Fibroblast of skin of back (primary cell): ENCODE measurements around the gene CFAP119.

ENCODE experiments used
- DNase-seq: peaks from one replicate; pipeline ENCODE4 v3.0.0-alpha.2; 2013

The CFAP119 gene

DNA sequence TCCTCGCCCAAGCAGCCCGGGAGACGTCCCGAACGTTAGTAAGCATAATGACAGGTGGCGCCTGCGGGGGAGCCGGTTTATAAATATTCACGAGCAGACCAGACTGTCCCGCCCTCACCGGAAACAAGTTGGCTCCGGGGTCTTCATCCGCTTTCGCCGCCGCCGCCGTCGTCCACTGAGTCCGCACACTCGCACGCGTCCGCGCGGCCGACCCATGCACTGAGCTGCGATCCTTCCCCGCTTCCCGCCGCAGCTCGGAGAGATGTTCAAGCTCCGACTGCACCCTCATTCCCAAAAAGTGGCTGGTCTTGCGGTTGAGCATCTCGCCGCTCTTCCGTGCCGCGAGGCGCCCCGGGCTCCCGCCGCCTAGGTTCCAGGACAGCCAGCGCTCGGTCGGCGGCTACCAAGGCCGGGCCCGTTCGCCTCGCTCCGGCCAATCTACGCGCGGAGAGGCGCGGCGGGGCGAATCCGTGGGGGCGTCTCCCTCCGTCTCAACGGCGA lies 385 bp downstream of the CFAP119 start:
- DNase-seq = no peak

DNA sequence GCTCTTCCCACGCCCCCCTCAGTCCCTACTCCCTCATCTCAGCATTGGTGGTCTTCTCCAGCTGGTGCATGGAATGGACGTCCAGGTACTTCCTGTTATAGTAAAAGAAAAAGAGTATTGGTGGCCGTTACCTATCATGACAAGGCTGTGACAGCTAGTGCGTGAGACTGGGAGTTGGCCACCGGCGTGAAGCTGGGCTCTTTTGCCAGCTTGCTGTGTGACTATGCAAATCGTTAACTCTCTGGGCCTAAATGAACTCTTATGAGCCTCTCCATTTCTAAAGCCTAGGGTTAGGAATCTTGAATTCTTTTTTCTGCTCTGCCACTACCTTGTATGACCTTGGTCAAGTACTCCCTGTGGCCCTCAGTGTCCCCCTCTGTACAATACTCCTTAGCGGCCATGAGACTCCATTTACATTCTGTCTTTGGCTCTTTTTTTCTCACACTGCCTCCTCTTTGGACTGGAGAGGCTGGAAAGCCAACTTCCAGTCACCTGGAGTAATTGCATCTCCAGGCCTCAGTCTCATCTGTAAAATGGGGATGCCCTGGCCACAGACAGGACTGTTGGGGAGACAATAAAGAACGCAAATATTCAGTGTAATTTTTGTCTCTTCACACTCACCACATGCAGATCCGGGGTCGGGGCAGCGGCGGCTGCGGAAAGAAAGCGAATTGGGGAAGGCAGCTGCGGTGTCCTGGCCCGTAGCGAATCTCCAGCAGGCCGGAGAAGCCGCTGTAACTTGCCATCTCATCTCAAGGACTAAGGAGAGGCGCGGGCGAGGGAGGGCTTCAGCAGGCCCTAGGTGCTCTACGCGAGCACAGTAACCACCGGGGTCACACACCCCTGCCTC lies 1.1 kb downstream of the CFAP119 start:
- no peak for DNase-seq

DNA sequence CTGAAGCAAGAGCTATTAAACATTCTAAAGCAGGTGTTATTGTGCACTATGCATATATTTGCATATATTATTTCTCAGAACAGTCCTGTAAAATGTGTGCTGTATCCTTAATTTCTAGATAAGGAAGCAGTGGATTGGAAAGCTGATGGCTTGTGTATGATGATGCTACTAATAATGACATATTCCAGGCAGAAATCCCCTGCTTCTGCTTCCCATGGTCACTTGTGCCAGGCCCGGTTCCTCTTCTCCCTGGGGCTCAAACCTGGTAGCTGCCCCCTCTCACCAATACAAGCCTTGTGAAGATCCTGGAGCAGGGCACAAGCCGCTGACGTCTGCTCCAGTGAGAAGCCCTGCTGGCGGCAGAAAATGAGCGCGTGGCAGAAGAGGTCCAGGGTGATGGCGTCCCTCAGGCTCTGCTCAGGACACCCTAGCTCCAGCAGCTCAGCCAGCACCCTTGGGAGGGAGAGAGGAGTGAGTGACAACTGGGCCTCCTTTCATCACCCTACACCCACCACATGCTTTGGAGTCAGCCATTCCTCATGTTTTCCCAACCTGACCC lies 1.8 kb downstream of the CFAP119 start:
- DNase-seq = no peak

DNA sequence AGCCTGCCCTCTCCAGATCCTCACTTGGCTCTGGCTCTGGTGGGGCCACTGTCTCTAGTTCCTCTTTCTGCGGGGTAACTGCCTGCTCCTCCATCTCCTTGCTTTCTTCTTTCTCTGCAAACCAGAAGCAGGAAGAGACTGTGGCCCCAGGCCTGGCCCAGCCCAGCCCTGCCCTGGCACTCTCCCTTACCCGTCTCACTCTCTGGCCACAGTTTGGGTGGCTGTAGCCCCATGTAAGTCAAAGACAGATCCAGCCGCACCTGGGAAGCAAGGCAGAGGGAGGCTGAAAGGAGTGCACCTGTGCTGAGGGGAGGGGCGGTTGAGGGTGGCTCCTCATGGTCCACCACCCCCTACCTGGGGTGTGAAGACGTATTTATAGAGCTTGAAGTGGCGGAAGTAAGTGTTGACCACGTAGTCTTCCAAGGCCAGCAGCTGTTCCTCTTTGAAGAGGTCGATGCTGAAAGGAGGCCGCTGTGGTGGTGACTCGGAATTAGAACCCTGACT lies 2.8 kb downstream of the CFAP119 start:
- no peak for DNase-seq

DNA sequence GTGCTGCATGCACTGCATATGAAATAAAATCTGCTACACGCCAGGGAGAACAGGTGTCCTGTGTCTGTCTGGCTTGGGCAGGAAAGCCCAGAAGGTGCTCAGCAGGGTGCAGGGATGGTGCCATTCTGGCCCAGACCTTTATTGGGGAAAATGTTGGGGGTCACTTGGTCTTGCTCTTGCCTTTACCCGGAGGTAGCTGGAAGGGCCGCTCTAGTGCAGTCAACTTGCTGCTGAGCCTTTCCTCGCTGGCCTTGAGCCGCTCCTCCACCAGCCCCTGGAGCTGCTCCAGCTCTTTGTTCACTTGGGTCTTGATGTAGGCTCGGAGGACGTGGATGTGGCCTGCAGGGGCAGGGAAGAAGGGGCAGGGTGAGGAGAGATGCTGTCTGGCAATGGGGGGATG lies 4.5 kb downstream of the CFAP119 start:
- no peak for DNase-seq

DNA sequence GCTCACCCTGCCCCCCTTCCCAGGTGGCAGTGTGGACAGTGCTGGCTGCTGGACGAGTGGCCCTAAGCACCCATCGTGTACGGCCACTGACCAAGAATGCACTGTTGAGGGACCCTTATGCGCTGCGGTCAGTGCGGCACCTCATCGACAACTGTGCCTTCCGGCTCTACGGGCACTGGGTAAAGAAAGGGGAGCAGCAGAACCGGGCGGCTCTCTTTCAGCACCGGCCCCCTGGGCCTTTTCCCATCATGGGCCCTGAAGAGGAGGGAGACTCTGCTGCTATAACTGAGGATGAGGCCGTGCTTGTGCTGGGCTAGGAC lies 5.1 kb downstream of the CFAP119 start:
- no peak for DNase-seq

DNA sequence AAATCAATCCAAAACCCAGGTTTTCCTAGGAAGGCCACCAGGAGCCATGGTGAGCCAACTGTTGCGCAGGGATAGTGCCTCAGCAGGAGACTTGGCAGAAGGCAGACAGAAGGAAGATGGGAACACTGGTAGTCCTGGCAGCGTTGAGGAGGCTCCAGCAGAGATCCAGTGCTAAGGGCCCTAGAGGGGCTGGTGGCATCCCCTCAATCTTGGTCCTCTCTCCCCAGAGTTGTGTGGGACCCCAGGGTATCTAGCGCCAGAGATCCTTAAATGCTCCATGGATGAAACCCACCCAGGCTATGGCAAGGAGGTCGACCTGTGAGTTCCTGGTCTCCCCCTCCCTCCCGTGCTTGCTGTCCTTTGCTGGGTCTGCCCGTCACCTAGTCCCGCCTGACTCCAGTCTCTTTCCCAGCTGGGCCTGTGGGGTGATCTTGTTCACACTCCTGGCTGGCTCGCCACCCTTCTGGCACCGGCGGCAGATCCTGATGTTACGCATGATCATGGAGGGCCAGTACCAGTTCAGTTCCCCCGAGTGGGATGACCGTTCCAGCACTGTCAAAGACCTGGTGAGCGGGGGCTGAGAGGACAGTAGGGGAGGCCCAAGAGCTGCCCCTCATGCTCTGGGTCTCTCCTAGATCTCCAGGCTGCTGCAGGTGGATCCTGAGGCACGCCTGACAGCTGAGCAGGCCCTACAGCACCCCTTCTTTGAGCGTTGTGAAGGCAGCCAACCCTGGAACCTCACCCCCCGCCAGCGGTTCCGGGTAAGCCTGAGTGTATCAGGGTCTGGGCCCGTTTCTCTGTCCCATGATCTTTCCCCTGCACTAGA lies 5.7 kb downstream of the CFAP119 start:
- no peak for DNase-seq

DNA sequence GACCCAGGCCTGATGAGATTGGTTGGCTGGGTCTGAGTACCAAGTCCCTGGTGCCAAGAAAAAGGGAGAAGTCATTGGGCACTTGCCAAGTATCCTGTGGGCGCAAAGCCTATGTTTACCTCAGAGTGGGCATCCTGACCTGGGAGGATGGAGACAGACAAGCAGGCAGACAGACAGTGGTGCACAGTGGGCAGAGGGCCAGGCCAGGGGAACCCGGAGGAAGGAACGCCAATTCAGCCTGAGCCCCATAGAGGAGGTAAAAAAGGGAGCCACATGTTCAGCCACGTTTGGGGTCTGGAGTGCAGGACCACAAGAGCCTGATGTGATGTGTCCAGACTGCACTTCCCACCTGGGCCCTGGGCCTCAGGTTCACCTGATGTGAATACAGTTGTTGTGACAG lies 8.3 kb downstream of the CFAP119 start:
- no peak for DNase-seq

DNA sequence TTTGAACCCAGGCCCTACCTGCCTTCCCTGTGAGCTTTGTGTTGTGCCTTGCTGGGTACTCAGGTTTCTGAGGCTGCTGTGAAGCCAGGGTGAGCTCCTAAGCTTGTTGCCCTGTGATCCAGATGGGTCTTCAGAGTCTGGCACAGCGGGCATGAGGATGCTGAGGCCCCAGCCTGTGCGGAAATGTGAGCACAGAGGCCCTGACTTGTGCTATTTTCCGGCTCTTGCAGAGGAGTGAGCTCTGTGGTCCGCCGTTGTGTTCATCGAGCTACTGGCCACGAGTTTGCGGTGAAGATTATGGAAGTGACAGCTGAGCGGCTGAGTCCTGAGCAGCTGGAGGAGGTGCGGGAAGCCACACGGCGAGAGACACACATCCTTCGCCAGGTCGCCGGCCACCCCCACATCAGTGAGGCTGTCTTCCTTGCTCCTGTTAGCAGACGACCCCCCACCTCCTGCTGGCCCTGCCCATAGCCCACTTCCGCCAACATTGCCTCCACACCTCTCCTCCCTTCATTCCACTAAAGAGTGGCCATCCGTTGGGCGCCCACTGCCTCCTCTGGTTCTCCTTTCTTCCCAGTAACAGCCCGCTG lies 10.9 kb downstream of the CFAP119 start:
- no peak for DNase-seq

DNA sequence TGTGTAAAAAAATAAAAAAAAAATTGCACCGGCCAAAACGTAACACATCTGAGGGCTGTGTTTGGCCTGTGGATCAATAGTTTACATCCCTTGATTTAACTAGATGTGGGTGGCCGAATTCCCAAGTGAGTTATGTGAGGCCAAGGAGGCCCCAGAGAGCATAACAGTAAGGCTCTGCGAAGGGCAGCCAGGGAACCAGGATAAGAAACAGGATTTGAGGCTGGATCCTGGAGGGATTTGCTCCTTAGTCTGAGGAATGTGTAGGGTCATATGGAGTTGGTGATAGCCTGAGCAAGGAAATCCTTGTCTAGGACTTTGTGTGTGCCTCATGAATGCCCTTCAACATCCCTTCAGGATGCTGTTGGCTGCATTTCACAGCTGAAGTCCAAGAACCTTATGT lies 11.7 kb downstream of the CFAP119 start:
- no peak for DNase-seq

DNA sequence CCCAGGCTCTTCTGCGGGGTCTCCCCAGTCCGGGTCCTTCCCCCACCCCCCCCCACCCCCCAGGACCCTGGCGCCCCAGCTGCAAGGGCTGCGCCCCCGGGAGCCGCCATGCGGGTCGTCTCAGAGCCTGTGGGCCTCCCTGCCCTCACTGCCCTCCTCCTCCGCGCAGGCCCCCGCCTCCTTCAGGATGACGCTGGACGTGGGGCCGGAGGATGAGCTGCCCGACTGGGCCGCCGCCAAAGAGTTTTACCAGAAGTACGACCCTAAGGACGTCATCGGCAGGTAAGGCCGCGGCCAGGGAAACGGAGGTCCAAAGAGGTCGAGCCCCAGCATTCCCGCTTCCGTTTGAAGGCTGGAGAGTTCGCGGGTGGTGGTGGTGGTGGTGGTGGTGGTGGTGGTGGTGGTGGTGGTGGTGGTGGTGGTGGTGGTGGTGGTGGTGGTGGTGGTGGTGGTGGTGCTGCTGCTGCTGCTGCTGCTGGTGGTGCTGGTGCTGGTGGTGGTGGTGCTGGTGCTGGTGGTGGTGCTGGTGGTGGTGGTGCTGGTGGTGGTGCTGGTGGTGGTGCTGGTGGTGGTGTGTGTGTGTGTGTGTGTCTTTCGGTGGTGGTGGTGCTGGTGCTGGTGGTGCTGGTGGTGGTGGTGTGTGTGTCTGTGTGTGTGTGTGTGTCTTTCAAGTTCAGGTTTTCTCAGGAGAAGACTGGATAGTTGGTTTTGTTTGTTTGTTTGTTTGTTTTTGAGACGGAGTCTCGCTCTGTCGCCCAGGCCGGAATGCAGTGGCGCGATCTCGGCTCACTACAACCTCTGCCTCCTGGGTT lies 13.0 kb downstream of the CFAP119 start:
- peak; percentile 38 for DNase-seq

DNA sequence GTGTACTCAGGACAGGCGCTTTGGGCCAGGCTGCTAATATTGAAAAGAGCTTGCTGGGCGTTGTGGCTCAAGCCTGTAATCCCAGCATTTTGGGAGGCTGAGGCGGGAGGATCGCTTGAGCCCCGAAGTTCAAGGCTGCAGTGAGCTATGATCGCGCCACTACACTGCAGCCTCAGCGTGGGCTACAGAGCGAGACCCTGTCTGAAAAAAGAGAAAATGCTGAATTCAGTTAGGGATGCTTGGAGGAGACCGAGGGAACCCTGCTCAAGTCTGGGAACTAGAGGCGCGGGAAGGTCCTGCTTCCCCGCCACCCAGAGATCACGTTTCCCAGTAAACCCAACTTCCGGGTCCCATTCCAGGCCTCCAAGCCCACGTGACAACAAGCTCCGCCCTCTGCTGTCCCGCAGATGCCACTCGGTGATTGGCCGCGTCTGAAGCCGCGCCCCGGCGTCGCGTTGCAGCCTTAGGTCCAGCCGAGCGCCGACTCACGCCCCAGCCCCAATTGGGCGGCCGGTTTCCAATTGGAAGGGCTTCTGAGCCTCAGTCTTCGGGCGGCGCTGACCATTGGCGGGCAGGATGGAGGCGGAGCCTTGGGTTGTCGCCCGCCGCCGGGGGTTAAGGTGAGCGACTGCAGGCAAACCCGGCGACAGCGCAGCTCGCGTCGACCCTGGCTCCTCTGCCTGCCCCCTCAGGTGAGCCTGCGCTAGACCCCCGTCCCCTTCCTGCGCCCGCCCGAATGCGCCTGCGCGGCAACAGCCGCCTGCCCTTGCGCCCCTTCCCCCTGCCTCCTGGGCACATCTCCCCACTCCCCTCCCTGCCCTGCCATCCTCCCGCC lies 13.8 kb downstream of the CFAP119 start, which contains the start of gene PHKG2:
TSS of gene PHKG2 (plus strand) at position 627 of the 835 bp plus-strand sequence. CDS start 396 bp downstream, outside the sequence.
- peak; percentile 99 for DNase-seq

DNA sequence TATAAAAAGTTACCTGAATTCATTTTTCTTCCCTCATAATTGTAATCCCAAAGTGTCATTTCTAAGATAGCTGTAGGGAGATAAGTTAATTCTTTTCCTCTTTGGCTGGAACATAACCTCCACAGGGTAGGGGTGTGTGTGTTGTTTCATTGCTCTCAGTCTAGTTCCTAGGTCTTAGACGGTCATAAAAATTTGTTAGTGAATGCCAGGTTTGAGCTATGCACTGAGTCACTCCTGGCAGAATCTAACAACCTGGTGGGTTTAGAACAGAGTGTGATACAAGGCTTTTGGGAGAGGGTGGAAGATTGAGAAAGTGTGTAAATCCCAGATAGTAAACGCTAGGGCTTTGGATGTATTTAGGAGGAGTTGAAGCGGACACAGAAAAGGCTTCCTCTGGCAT lies 14.5 kb downstream of the CFAP119 start:
- DNase-seq = no peak

DNA sequence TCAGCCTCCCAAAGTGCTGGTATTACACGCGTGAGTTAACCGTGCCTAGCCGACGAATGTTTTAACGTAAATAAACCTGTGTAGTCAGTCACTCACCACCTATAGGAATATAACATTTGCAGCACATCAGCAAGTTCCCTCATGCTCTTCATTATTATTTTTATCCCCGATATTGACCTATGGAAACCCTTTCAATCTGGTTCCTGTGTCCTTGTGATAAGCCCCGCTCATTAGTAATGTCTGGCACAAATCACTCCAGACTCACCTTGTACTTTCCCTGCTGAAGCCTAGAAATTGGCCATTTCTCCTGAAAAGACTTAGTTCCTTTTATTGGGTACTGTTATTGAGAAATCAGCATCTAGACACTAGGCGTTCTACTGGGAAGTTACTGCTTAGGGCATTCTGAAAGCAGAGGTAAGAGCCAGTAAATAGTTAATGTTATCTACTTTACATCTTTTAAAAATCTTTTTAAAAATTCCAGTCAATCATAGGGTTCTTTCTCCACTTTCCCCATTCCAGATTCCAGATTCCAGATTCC lies 15.2 kb downstream of the CFAP119 start:
- DNase-seq = no peak

DNA sequence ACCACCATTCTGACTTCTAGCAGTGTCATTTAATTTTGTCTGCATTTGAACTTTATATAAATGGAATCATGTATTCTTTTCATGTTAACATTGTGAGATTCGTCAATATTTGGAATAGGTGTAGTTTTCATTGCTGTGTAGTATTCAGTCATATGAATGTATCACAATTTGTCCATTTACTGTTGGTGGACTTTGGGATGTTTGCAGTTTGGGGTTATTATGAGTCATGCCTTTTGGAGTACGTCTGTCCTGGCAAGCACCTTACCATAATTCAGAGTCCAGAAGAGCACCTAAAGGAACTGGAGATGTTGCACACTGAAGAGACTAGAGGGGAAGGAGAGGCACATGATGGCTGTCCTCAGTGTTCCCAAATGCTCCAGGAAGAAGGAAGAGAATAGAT lies 16.8 kb downstream of the CFAP119 start:
- DNase-seq = no peak

DNA sequence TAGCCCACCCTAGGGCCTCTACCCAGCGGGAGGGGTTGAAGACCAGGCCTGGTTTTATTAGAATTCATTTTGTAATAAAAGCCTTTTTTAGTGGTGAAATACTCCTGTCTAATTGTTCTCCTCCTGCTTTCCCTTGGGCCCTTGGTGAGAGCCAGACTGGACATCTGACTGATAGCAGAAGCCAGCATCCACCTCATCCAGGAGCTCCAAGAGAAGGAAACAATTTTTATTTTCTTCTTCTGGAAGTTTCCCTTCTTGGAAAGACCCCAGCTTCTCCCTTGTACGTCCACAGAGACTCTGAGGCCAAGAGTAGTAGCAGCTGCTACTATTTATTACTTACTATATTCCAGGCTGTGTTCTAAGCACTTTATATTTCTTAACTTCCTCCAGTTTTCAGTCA lies 17.7 kb downstream of the CFAP119 start:
- no peak for DNase-seq

DNA sequence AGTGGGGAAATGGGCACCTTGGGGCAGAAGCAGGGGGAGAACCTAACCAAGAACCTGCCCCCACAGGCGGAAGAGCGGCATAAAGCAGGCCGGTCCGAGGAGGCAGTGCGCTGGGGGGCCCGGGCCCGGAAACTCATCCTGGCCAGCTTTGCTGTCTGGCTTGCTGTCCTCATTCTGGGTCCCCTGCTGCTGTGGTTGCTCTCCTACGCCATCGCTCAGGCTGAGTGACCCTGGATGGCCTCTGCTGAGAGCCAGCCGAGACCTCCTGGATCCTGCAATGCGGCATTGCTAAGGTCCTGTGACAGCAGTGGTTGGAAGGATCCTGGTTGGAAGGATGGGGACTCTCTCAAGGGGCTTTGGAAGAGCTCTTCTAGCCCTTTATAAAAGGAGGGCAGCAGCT lies 18.1 kb downstream of the CFAP119 start:
- DNase-seq = no peak

DNA sequence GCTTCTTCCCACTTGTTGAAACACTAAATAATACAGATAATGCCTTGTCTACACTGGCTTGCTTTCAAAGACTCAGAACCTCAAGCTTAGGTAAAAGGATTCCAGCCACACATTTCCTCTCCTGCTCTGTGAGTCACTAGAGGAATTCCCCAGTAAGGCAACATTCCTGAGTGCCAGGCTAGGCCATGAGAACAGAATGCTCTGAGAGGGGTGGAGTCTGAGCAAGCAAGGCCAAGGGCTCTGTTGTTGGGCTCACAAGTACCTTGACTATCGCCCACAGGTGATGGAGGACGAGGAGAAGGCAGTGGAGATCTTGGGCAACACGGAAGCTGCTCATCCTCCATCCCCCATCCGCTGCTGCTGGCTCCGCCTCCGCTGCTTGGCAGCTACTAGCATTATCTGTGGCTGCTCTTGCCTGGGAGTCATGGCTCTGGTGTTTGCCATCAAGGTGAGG lies 20.4 kb downstream of the CFAP119 start:
- peak; percentile 91 for DNase-seq

DNA sequence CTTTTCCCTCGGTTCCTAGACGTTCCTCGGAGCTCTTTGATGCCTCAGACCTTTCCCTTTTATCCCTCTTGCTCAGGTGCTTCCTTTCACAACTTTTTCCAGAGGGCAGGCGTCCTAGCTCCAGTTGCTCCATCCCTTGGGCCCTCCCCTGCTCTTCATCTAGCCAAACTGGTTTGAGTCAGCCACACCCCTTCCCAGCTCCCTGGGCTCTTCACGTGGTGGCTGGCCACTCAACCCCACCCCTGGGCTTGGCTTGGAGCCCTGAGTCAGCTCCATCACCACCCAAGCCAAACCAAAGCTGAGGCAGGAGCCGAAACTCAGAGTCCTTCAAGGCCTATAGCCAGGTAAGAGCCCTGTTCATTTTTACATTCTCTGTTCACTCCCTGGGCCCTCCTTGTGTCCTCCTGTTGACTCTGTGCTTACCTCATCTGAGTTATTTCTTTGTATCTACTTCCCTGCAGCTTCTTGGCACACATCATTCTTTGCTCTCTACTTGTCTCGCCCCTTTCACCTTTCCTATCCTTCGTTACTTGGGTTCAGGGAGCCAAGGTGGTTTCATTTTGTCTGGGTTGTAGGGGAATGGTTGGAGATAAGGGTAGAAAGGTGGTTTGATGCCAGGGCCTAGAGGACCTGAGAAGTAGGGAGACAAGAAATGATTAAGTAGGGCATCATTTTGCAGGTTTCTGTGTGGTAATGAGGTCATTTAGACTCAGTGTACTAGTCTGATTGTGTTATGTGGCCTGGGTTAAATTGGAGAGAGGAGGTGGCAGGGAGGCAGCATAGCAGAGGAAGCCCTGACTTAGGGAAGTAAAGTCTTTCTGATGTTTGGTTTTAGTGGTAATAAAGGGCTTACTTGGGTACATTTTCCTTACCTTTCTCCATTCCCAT lies 21.3 kb downstream of the CFAP119 start:
- DNase-seq = peak; percentile 61
